Activated naive CD4-positive, alpha-beta T cell treated with anti-CD3 and anti-CD28 coated beads, Interleukin-2, amount 10 ng/mL, durations not matched to agents 7 days and 5 days (primary cell): ENCODE measurements around the gene CDH4.
"Not testable (repeated sequence)": the region's sequence is repeated elsewhere in the genome, so short reads cannot be mapped to it uniquely, and the experiment has no call there.

Experiments used
- CTCF ChIA-PET: fragments of 350-600 bp; sonication (Branson Sonifier 250); formaldehyde crosslinking; loops from one replicate; lab custom pipeline; 2021; ENCODE audit warnings: antibody characterized with exemption; lab: Charles Lee
- DNase-seq: peaks from one replicate; pipeline ENCODE4 v3.0.0-alpha.2; 2020
- H3K27ac Mint-ChIP-seq: one replicate; pipeline ENCODE4 v1.8.0; 2021; ENCODE audit warnings: mild to moderate bottlenecking, moderate library complexity, mixed read lengths
- H3K27me3 Mint-ChIP-seq: one replicate; pipeline ENCODE4 v1.8.0; 2021; ENCODE audit warnings: mild to moderate bottlenecking, mixed read lengths
- H3K36me3 Mint-ChIP-seq: one replicate; pipeline ENCODE4 v1.8.0; 2021; ENCODE audit warnings: mixed read lengths
- H3K4me1 Mint-ChIP-seq: one replicate; pipeline ENCODE4 v1.8.0; 2021; ENCODE audit warnings: mixed read lengths
- H3K4me3 Mint-ChIP-seq: one replicate; pipeline ENCODE4 v1.8.0; 2021; ENCODE audit warnings: mild to moderate bottlenecking, moderate library complexity, mixed read lengths
- H3K9me3 Mint-ChIP-seq: one replicate; pipeline ENCODE4 v1.8.0; 2021; ENCODE audit warnings: mixed read lengths

CDH4 gene

GRCh38 chr20:61849822-61850221 is 597.8 kb downstream of the CDH4 start:
- Mint-ChIP-seq H3K9me3 (no peaks in the 10 kb centered on the region), H3K36me3 (no peaks in the 10 kb centered on the region), H3K27ac (no peak overlapping the region), H3K4me1 (no peaks in the 10 kb centered on the region), H3K27me3 (no peaks in the 10 kb centered on the region), H3K4me3 (no peak overlapping the region)
- CTCF ChIA-PET: no interaction called here
- DNase-seq: no peak

DNA sequence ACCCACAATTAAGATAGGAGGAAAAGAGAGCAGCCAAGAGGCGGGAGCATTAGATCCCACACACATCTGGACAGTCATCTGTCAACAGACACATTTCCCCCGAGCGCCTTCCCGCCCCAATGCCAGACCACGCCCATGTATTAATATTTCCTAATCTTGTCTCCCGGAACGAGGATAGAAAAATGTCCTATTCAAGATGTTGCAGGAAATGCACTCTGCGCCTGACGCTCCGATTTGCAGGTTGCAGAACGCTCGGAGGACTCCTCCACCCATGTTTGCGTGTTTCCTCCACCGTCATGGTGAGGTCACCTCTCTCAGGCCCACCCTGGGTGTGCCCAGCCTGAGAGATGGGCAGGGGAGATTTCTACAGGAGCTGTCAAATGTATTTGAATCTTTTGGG is 598.4 kb downstream of the CDH4 start:
- no peak overlapping the region for H3K4me3 Mint-ChIP-seq
- no peaks in the 10 kb centered on the region for H3K4me1 Mint-ChIP-seq
- no peaks in the 10 kb centered on the region for H3K9me3 Mint-ChIP-seq
- H3K27ac Mint-ChIP-seq: no peak overlapping the region
- no peaks in the 10 kb centered on the region for H3K36me3 Mint-ChIP-seq
- no peak for DNase-seq
- H3K27me3 Mint-ChIP-seq: no peaks in the 10 kb centered on the region
- CTCF ChIA-PET: no interaction called here

GRCh38 chr20:61850926-61851900 is 599.2 kb downstream of the CDH4 start:
- CTCF ChIA-PET: no interaction called here
- H3K9me3 Mint-ChIP-seq: no peaks in the 10 kb centered on the region
- no peak overlapping the region for H3K4me3 Mint-ChIP-seq
- H3K36me3 Mint-ChIP-seq: no peaks in the 10 kb centered on the region
- H3K27ac Mint-ChIP-seq: no peak overlapping the region
- H3K4me1 Mint-ChIP-seq: no peaks in the 10 kb centered on the region
- no peaks in the 10 kb centered on the region for H3K27me3 Mint-ChIP-seq
- DNase-seq: no peak

DNA sequence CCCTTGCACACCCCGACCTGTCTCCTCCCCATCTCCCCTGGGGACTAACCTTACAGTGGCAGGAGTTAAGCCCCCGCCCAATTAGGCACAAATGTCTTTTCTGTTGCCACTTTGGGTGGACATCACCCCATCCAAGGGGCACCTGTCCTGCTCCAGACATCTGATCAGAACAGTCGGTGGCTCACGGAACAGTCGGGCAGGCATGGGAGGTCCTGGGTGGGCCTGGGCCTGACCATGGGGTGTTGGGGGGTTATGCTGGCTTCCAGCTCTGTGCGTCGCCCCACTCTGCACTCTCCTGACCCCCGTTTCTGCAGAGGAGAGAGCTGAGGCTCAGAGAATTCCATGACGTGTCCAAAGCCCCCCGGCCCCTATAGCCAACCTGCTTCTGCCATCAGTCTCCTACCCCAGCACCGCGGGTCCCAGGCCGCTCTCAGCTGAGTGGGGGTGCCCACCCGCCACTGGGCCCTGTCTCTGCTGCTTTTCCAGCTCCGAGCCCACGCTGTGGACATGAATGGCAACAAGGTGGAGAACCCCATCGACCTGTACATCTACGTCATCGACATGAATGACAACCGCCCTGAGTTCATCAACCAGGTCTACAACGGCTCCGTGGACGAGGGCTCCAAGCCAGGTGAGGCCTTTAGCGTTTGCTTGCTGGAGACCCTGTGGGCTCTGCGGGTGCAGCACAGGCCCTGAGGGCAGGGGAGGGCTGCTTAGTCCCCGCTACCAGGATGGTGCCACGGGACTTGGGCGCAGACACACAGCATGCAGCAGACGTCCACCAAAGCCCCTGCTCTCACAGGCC is 600.4 kb downstream of the CDH4 start:
- CTCF ChIA-PET: no interaction called here
- Mint-ChIP-seq H3K27me3 (no peaks in the 10 kb centered on the region), H3K9me3 (no peaks in the 10 kb centered on the region), H3K4me1 (no peaks in the 10 kb centered on the region), H3K36me3 (no peaks in the 10 kb centered on the region), H3K4me3 (no peak overlapping the region), H3K27ac (no peak overlapping the region)
- no peak for DNase-seq

GRCh38 chr20:61853073-61854005 is 601.3 kb downstream of the CDH4 start:
- DNase-seq: no peak
- Mint-ChIP-seq H3K36me3 (no peaks in the 10 kb centered on the region), H3K27ac (no peak overlapping the region), H3K4me1 (no peaks in the 10 kb centered on the region), H3K27me3 (no peaks in the 10 kb centered on the region), H3K4me3 (no peak overlapping the region), H3K9me3 (no peaks in the 10 kb centered on the region)
- CTCF ChIA-PET: no interaction called here

DNA sequence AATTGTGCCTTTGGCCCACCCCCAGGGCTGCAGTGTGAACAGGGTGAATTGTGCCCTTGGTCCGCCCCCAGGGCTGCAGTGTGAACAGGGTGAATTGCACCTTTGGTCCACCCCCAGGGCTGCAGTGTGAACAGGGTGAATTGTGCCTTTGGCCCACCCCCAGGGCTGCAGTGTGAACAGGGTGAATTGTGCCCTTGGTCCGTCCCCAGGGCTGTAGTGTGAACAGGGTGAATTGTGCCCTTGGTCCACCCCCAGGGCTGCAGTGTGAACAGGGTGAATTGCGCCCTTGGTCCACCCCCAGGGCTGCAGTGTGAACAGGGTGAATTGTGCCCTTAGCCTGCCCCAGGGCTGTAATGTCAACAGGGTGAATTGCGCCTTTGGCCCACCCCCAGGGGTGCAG is 602.5 kb downstream of the CDH4 start:
- H3K27ac Mint-ChIP-seq, DNase-seq, H3K4me3 Mint-ChIP-seq, H3K27me3 Mint-ChIP-seq, H3K36me3 Mint-ChIP-seq, H3K4me1 Mint-ChIP-seq, H3K9me3 Mint-ChIP-seq, CTCF ChIA-PET: not testable (repeated sequence)

DNA sequence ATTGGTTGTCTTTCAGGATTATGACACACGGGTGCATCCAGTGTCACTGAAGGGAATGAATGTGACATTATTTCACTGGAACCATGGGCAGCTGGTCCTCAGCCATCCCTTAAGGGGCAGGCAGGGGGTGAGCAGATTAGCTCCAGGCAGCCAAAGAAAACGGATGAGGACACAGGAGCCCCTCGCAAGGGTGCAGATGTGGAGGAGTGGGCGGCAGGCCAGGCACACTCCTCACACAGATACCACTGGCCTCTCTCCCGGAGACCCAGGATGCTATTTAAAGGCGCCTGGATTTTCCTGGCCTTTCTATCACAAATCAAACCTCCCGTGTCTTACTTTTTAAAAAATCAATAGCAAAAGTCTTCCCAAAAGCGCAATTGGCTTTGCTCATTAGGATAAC is 603.2 kb downstream of the CDH4 start:
- Mint-ChIP-seq H3K36me3 (no peaks in the 10 kb centered on the region), H3K9me3 (no peaks in the 10 kb centered on the region), H3K4me1 (no peaks in the 10 kb centered on the region), H3K27me3 (no peaks in the 10 kb centered on the region), H3K27ac (no peak overlapping the region), H3K4me3 (no peak overlapping the region)
- CTCF ChIA-PET: no interaction called here
- no peak for DNase-seq

DNA sequence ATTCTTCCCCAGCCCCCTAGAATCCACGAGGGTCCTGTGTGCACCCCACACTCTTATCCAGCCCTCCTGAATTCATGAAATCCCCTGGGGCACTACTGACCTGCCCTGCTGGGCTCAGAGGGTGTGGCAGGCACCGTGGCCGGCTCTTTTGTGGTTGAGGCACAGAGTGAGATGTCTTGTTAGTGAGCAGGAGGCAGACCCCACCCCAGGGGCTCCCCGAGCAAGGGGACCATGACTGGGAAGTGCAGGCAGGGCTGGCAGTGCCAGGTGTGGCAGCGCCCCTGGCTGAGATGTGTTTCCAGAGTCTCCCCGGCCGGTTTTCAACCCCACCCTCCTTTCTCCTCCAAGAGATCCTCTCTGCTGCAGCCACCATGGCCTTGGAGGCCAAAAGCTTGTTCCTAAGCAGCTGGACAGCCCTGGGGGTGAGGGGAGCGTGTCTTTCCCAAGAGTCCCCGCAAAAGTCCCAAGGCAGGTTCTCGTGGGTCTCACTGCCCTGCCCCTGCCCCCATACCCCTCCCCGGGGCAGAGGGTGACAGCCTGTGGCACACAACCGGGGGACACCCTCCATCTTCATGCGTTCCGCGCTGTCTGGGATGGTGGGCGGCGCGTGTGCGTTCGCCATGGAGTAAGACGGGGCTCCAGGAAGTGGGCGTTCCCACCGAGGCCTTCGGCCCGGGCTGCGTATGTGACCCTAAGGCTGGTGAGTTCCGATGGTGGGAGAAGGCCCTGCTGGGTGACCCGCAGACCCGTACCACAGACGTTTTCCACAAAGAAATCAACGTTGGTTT is 604.8 kb downstream of the CDH4 start:
- no peaks in the 10 kb centered on the region for H3K9me3 Mint-ChIP-seq
- H3K27ac Mint-ChIP-seq: no peak overlapping the region
- CTCF ChIA-PET: no interaction called here
- H3K36me3 Mint-ChIP-seq: no peaks in the 10 kb centered on the region
- DNase-seq: no peak
- peaks cover 2% of the 10 kb centered on the region for H3K4me1 Mint-ChIP-seq
- no peak overlapping the region for H3K4me3 Mint-ChIP-seq
- H3K27me3 Mint-ChIP-seq: no peaks in the 10 kb centered on the region

DNA sequence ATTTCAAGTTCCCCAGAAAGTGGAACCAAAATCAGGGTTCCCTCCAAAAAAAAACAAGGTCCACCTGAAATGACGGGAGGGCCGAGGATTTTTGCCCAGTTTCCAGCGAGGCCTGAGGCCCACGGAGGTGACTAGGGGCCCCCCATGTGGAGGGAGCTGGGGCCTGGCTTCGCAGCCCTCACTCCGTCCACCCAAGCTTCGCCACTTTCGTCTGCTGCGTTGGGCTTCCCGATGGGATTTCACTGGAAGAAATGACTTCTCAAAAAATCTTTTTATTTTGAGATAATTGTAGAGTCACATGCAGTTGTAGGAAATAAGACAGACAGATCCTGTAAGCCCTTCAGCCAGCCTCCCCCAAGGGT is 605.3 kb downstream of the CDH4 start:
- Mint-ChIP-seq H3K36me3 (no peaks in the 10 kb centered on the region), H3K9me3 (no peaks in the 10 kb centered on the region), H3K4me1 (peaks cover 2% of the 10 kb centered on the region), H3K27me3 (no peaks in the 10 kb centered on the region), H3K4me3 (no peak overlapping the region), H3K27ac (no peak overlapping the region)
- no peak for DNase-seq
- CTCF ChIA-PET: no interaction called here

DNA sequence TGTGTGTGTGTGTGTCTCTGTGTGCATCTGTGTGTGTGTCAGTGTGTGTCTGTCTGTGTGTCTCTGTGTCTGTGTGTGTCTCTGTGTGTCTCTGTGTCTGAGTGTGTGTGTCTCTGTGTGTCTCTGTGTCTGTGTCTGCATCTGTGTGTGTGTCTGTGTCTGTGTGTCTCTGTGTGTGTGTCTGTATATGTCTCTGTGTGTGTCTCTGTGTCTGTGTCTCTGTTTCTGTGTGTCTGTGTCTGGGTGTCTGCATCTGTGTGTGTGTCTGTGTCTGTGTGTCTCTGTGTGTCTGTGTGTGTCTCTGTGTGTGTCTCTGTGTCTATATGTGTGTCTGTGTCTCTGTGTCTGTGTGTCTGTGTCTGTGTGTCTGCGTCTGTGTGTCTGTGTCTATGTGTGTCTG is 605.8 kb downstream of the CDH4 start:
- no peaks in the 10 kb centered on the region for H3K27me3 Mint-ChIP-seq
- H3K4me1 Mint-ChIP-seq: peaks cover 2% of the 10 kb centered on the region
- CTCF ChIA-PET: no interaction called here
- H3K9me3 Mint-ChIP-seq: no peaks in the 10 kb centered on the region
- no peaks in the 10 kb centered on the region for H3K36me3 Mint-ChIP-seq
- H3K4me3 Mint-ChIP-seq: no peak overlapping the region
- H3K27ac Mint-ChIP-seq: no peak overlapping the region
- DNase-seq: no peak

GRCh38 chr20:61859767-61860166 is 607.7 kb downstream of the CDH4 start:
- H3K4me1 Mint-ChIP-seq: peaks cover 2% of the 10 kb centered on the region
- no peak overlapping the region for H3K27ac Mint-ChIP-seq
- CTCF ChIA-PET: no interaction called here
- no peak overlapping the region for H3K4me3 Mint-ChIP-seq
- H3K27me3 Mint-ChIP-seq: no peaks in the 10 kb centered on the region
- H3K36me3 Mint-ChIP-seq: no peaks in the 10 kb centered on the region
- DNase-seq: no peak
- H3K9me3 Mint-ChIP-seq: no peaks in the 10 kb centered on the region

- Mint-ChIP-seq H3K27me3 (no peaks in the 10 kb centered on the region), H3K4me1 (peaks cover 2% of the 10 kb centered on the region), H3K27ac (no peak overlapping the region), H3K36me3 (no peaks in the 10 kb centered on the region), H3K4me3 (no peak overlapping the region), H3K9me3 (peaks cover 4% of the 10 kb centered on the region)
- CTCF ChIA-PET: no interaction called here
- DNase-seq: no peak
Observed at GRCh38 chr20:61860260-61860987, 608.4 kb downstream of the CDH4 start.
